ENCODE measurements around the gene TGM1. TPM values are rescaled to one million over a fixed set of nuclear protein-coding genes. Genes with fewer than 3 reads are reported as not detected.
A peak's percentile ranks its signal among the peaks of the same experiment; 100 is the strongest.

Gene TGM1
- total and polyA plus RNA-seq, 4 donors, result 0.28 to 1.5 (median 0.76) TPM

DNA sequence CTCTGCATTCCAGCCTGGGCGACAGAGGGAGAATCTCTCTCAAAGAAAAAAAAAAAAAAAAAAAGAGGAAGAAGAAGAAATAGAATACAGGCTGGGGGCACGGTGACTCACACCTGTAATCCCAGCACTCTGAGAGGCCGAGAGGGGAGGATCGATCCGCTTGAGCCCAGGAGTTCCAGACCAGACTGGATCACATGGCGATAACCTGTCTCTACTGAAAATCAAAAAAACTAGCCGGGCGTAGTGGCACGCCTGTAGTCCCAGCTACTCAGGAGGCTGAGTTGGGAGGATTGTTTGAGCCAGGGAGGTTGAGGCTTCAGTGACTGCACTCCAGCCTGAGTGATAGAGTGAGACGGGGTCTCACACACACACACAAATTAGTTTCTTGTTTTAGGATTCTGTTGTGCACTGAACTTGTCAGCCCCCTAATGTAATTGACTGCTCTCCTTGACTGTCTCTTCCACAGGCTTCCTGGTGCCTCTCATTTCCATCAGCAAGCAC, 19.6 kb downstream of the TGM1 start:
- Histone ChIP-seq H3K9me3 (ENCODE audit: control insufficient read depth in 4 of 4, low read length in 3 of 4) (no peaks in the 10 kb centered on the region), H3K27me3 (ENCODE audit: control insufficient read depth in 4 of 4, insufficient read depth in 4 of 4, low read length in 3 of 4) (no peaks in the 10 kb centered on the region), H3K27ac (ENCODE audit: low read depth in 1 of 2, low read length in 2 of 2) (peak overlapping the region; percentile 99 to 100), H3K4me1 (ENCODE audit: control insufficient read depth in 4 of 4, insufficient read depth in 4 of 4, low read length in 3 of 4) (peaks cover 10 to 47% (median 27%) of the 10 kb centered on the region in 4 donors), H3K36me3 (ENCODE audit: control insufficient read depth in 4 of 4, insufficient read depth in 3 of 4, low read depth in 1 of 4, low read length in 3 of 4) (peaks cover 5 to 26% (median 23%) of the 10 kb centered on the region in 4 donors), H3K9ac (ENCODE audit: low read depth in 1 of 2, low read length in 2 of 2) (peak overlapping the region; percentile 56 to 92), H3K4me3 (ENCODE audit: low read depth in 1 of 3, low read length in 3 of 3) (peak overlapping the region in 1 of 3 donors; percentile 60)
- WGBS, result 55% methylated on average over 10 of the region's 10 CpGs
- TF ChIP-seq TAF1 (conservative IDR thresholded peaks at IDR 0.05) (no peak), HNF4A (conservative IDR thresholded peaks at IDR 0.05) (no peak), JUND (IDR thresholded peaks at IDR 0.05) (no peak), NR2F2 (IDR thresholded peaks at IDR 0.05) (no peak), FOXA1 (IDR thresholded peaks at IDR 0.05) (no peak), FOXA2 (IDR thresholded peaks at IDR 0.05) (no peak), EGR1 (IDR thresholded peaks at IDR 0.05; ENCODE audit: low read depth in 2 of 2) (no peak), HNF4G (IDR thresholded peaks at IDR 0.05) (no peak), RXRA (IDR thresholded peaks at IDR 0.05) (no peak), YY1 (IDR thresholded peaks at IDR 0.05) (no peak), GABPA (IDR thresholded peaks at IDR 0.05 in 1 of 2, conservative IDR thresholded peaks at IDR 0.05 in 1 of 2) (no peak), RAD21 (IDR thresholded peaks at IDR 0.05) (no peak)
- TF ChIP-seq, protein P1, sequence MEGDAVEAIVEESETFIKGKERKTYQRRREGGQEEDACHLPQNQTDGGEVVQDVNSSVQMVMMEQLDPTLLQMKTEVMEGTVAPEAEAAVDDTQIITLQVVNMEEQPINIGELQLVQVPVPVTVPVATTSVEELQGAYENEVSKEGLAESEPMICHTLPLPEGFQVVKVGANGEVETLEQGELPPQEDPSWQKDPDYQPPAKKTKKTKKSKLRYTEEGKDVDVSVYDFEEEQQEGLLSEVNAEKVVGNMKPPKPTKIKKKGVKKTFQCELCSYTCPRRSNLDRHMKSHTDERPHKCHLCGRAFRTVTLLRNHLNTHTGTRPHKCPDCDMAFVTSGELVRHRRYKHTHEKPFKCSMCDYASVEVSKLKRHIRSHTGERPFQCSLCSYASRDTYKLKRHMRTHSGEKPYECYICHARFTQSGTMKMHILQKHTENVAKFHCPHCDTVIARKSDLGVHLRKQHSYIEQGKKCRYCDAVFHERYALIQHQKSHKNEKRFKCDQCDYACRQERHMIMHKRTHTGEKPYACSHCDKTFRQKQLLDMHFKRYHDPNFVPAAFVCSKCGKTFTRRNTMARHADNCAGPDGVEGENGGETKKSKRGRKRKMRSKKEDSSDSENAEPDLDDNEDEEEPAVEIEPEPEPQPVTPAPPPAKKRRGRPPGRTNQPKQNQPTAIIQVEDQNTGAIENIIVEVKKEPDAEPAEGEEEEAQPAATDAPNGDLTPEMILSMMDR (IDR thresholded peaks at IDR 0.05; ENCODE audit: low read depth, low read length, missing input control), result no peak
- TF ChIP-seq, protein P2, sequence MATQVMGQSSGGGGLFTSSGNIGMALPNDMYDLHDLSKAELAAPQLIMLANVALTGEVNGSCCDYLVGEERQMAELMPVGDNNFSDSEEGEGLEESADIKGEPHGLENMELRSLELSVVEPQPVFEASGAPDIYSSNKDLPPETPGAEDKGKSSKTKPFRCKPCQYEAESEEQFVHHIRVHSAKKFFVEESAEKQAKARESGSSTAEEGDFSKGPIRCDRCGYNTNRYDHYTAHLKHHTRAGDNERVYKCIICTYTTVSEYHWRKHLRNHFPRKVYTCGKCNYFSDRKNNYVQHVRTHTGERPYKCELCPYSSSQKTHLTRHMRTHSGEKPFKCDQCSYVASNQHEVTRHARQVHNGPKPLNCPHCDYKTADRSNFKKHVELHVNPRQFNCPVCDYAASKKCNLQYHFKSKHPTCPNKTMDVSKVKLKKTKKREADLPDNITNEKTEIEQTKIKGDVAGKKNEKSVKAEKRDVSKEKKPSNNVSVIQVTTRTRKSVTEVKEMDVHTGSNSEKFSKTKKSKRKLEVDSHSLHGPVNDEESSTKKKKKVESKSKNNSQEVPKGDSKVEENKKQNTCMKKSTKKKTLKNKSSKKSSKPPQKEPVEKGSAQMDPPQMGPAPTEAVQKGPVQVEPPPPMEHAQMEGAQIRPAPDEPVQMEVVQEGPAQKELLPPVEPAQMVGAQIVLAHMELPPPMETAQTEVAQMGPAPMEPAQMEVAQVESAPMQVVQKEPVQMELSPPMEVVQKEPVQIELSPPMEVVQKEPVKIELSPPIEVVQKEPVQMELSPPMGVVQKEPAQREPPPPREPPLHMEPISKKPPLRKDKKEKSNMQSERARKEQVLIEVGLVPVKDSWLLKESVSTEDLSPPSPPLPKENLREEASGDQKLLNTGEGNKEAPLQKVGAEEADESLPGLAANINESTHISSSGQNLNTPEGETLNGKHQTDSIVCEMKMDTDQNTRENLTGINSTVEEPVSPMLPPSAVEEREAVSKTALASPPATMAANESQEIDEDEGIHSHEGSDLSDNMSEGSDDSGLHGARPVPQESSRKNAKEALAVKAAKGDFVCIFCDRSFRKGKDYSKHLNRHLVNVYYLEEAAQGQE (IDR thresholded peaks at IDR 0.05), result no peak
- TF ChIP-seq, protein P3, sequence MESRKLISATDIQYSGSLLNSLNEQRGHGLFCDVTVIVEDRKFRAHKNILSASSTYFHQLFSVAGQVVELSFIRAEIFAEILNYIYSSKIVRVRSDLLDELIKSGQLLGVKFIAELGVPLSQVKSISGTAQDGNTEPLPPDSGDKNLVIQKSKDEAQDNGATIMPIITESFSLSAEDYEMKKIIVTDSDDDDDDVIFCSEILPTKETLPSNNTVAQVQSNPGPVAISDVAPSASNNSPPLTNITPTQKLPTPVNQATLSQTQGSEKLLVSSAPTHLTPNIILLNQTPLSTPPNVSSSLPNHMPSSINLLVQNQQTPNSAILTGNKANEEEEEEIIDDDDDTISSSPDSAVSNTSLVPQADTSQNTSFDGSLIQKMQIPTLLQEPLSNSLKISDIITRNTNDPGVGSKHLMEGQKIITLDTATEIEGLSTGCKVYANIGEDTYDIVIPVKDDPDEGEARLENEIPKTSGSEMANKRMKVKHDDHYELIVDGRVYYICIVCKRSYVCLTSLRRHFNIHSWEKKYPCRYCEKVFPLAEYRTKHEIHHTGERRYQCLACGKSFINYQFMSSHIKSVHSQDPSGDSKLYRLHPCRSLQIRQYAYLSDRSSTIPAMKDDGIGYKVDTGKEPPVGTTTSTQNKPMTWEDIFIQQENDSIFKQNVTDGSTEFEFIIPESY (IDR thresholded peaks at IDR 0.05), result no peak
- TF ChIP-seq, protein P4, sequence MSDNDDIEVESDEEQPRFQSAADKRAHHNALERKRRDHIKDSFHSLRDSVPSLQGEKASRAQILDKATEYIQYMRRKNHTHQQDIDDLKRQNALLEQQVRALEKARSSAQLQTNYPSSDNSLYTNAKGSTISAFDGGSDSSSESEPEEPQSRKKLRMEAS (IDR thresholded peaks at IDR 0.05), result no peak
- TF ChIP-seq, protein P5, sequence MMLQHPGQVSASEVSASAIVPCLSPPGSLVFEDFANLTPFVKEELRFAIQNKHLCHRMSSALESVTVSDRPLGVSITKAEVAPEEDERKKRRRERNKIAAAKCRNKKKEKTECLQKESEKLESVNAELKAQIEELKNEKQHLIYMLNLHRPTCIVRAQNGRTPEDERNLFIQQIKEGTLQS (IDR thresholded peaks at IDR 0.05), result no peak
- peak; percentile 34 for DNase-seq (ENCODE audit: low spot score)

Data from liver (tissue), 9 donors.